HepG2 (cell line): ENCODE measurements around the gene NAA15. TPM values are rescaled to one million over a fixed set of nuclear protein-coding genes. Genes with fewer than 3 reads are reported as not detected.

Experiments
- AGO1 ChIP-seq: fragments of 200-400 bp; formaldehyde crosslinking; IDR thresholded peaks from 2 replicates; pipeline ENCODE4 v1.6.1; 2017; ENCODE audit warnings: mild to moderate bottlenecking, low read depth, low read length, moderate library complexity; ENCODE audit not compliant: poor library complexity, severe bottlenecking
- ESRRA ChIP-seq: sonication (generic); formaldehyde crosslinking; IDR thresholded peaks from 2 replicates; pipeline ENCODE4 v1.5.1; 2020; ENCODE audit warnings: mild to moderate bottlenecking, low read depth, missing genetic modification reagents
- FOSL1 ChIP-seq: sonication (generic); formaldehyde crosslinking; IDR thresholded peaks from 2 replicates; pipeline ENCODE4 v1.9.0; 2021; ENCODE audit warnings: missing genetic modification reagents, borderline replicate concordance
- GATA4 ChIP-seq: sonication (generic); IDR thresholded peaks from 2 replicates; pipeline ENCODE4 v1.6.1; 2016; ENCODE audit warnings: antibody characterized with exemption, low read depth, borderline replicate concordance
- HDAC6 ChIP-seq: fragments of 200-600 bp; sonication (generic); IDR thresholded peaks from 2 replicates; pipeline ENCODE4 v1.7.0; 2017; ENCODE audit warnings: mild to moderate bottlenecking, antibody characterized with exemption, low read length, low read depth
- HNF4G ChIP-seq, 2 experiments: sonication (generic) in 1 of 2; formaldehyde crosslinking in 1 of 2; IDR thresholded peaks; 2 replicates each; pipeline versions ENCODE4 v1.4.0 to v1.6.1; 2011 to 2020; ENCODE audit warnings: borderline replicate concordance in 2 of 2, low read depth in 2 of 2, mild to moderate bottlenecking in 2 of 2, low read length in 1 of 2, missing genetic modification reagents in 1 of 2, moderate library complexity in 1 of 2
- JARID2 ChIP-seq: sonication (generic); formaldehyde crosslinking; IDR thresholded peaks from 2 replicates; pipeline ENCODE4 v1.8.1; 2023; ENCODE audit warnings: missing genetic modification reagents, inconsistent platforms; ENCODE audit not compliant: insufficient replicate concordance
- MED1 ChIP-seq: sonication (generic); formaldehyde crosslinking; IDR thresholded peaks from 2 replicates; pipeline ENCODE4 v1.4.0; 2020; ENCODE audit warnings: missing genetic modification reagents
- MIXL1 ChIP-seq: IDR thresholded peaks from 2 replicates; pipeline ENCODE4 v1.6.1; 2016
- SRY ChIP-seq: sonication (generic); formaldehyde crosslinking; IDR thresholded peaks from 2 replicates; pipeline ENCODE4 v1.8.0; 2022; ENCODE audit warnings: mild to moderate bottlenecking, missing genetic modification reagents
- TARDBP ChIP-seq: sonication (generic); formaldehyde crosslinking; IDR thresholded peaks from 2 replicates; pipeline ENCODE4 v1.8.0; 2022; ENCODE audit warnings: mild to moderate bottlenecking, missing genetic modification reagents
- ZBTB43 ChIP-seq: sonication (generic); formaldehyde crosslinking; conservative IDR thresholded peaks from 2 replicates; pipeline ENCODE4 v1.4.0; 2020; ENCODE audit warnings: missing genetic modification reagents
- ZBTB8A ChIP-seq: sonication (generic); formaldehyde crosslinking; IDR thresholded peaks from 2 replicates; pipeline ENCODE4 v1.4.0; 2020; ENCODE audit warnings: mild to moderate bottlenecking, low read depth, missing genetic modification reagents, borderline replicate concordance
- ZNF17 ChIP-seq: sonication (generic); formaldehyde crosslinking; IDR thresholded peaks from 2 replicates; pipeline ENCODE4 v1.5.0; 2020; ENCODE audit warnings: mild to moderate bottlenecking, missing genetic modification reagents
- ZNF253 ChIP-seq: sonication (generic); formaldehyde crosslinking; IDR thresholded peaks from 2 replicates; pipeline ENCODE4 v1.8.0; 2022; ENCODE audit warnings: mild to moderate bottlenecking, missing genetic modification reagents, borderline replicate concordance
- ZNF3 ChIP-seq: IDR thresholded peaks from 2 replicates; pipeline ENCODE4 v1.7.0; 2017; ENCODE audit warnings: inconsistent platforms
- ZNF33A ChIP-seq: sonication (generic); formaldehyde crosslinking; IDR thresholded peaks from 2 replicates; pipeline ENCODE4 v1.5.1; 2020; ENCODE audit warnings: missing genetic modification reagents, mild to moderate bottlenecking, moderate library complexity, borderline replicate concordance
- ZNF782 ChIP-seq: sonication (generic); formaldehyde crosslinking; IDR thresholded peaks from 2 replicates; pipeline ENCODE4 v1.4.0; 2020; ENCODE audit warnings: missing genetic modification reagents, mild to moderate bottlenecking, borderline replicate concordance
- ZSCAN9 ChIP-seq: IDR thresholded peaks from 2 replicates; pipeline ENCODE4 v1.6.1; 2016; ENCODE audit warnings: borderline replicate concordance
- polyA plus RNA-seq, 8 experiments: library from polyadenylated mRNA; depleted of rRNA in 3 of 8; stranded (reverse) in 7 of 8; unstranded in 1 of 8; fragments of >200 nt; fragmentation: Illumina TruSeq in 4 of 8; extraction: Trizol in 4 of 8; gene quantifications; 2 replicates each; pipeline versions ENCODE4 v1.2.1 to v1.2.3, GENCODE V29; 2011 to 2016; ENCODE audit warnings: low read depth in 4 of 8, missing spikeins in 1 of 8, mixed read lengths in 1 of 8; ENCODE audit not compliant: insufficient read depth in 1 of 8
- total RNA-seq, 5 experiments: library from RNA; depleted of rRNA; stranded (reverse); fragments of >200 nt; fragmentation: Illumina TruSeq; extraction: Trizol; gene quantifications; 2 replicates each; pipeline ENCODE4 v1.2.3, GENCODE V29; 2016; ENCODE audit warnings: low read depth in 1 of 5
- TF ChIP-seq, protein P1 (sequence below): IDR thresholded peaks from 2 replicates; pipeline ENCODE4 v1.6.1; 2012; ENCODE audit warnings: low read depth, low read length, improper control_type of control experiment
- TF ChIP-seq, protein P2 (sequence below): IDR thresholded peaks from 2 replicates; pipeline ENCODE4 v1.6.1; 2016; ENCODE audit warnings: low read depth, borderline replicate concordance
- TF ChIP-seq, protein P3 (sequence below): sonication (generic); formaldehyde crosslinking; IDR thresholded peaks from 2 replicates; pipeline ENCODE4 v1.8.0; 2022; ENCODE audit warnings: missing genetic modification reagents, mild to moderate bottlenecking, inconsistent platforms, borderline replicate concordance

Gene NAA15
- total and polyA plus RNA-seq, 2 of the 13 experiments (the other 11 are each of a cell fraction or from before 2014, with no cell fraction given) = 6.2 to 50.2 TPM

- TF ChIP-seq JARID2 (CRISPR knock-in tag) (no peak), SRY (CRISPR knock-in tag) (no peak), ZNF3 (CRISPR knock-in tag) (0 out of 2 replicates have a peak, but pooled peaks have one; percentile 44), ZSCAN9 (CRISPR knock-in tag) (peak; percentile 19; the same call in 1 of the 2 replicates), ZBTB43 (CRISPR knock-in tag) (no peak), ZNF33A (no peak), MIXL1 (CRISPR knock-in tag) (peak; percentile 39; the same call in 1 of the 2 replicates), GATA4 (no peak), FOSL1 (no peak), MED1 (CRISPR knock-in tag) (0 out of 2 replicates have a peak, but pooled peaks have one; percentile 5), HNF4G (IDR thresholded peaks at IDR 0.05; ENCODE audit: borderline replicate concordance, low read depth, low read length) (no peak), HNF4G (CRISPR knock-in tag; IDR thresholded peaks at IDR 0.05; ENCODE audit: borderline replicate concordance, low read depth) (no peak), ZBTB8A (CRISPR knock-in tag) (no peak), AGO1 (no peak), ZNF253 (CRISPR knock-in tag) (no peak), ZNF17 (CRISPR knock-in tag) (0 out of 2 replicates have a peak, but pooled peaks have one; percentile 15), TARDBP (CRISPR knock-in tag) (0 out of 2 replicates have a peak, but pooled peaks have one; percentile 16), HDAC6 (no peak), ESRRA (peak; percentile 43; the same call in 1 of the 2 replicates), ZNF782 (CRISPR knock-in tag) (no peak)
- TF ChIP-seq, protein P1, sequence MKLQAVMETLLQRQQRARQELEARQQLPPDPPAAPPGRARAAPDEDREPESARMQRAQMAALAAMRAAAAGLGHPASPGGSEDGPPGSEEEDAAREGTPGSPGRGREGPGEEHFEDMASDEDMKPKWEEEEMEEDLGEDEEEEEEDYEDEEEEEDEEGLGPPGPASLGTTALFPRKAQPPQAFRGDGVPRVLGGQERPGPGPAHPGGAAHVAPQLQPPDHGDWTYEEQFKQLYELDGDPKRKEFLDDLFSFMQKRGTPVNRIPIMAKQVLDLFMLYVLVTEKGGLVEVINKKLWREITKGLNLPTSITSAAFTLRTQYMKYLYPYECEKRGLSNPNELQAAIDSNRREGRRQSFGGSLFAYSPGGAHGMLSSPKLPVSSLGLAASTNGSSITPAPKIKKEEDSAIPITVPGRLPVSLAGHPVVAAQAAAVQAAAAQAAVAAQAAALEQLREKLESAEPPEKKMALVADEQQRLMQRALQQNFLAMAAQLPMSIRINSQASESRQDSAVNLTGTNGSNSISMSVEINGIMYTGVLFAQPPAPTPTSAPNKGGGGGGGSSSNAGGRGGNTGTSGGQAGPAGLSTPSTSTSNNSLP = peak; percentile 70; the same call in 1 of the 2 replicates
- TF ChIP-seq, protein P2, sequence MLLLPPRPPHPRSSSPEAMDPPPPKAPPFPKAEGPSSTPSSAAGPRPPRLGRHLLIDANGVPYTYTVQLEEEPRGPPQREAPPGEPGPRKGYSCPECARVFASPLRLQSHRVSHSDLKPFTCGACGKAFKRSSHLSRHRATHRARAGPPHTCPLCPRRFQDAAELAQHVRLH = no peak
- TF ChIP-seq, protein P3, sequence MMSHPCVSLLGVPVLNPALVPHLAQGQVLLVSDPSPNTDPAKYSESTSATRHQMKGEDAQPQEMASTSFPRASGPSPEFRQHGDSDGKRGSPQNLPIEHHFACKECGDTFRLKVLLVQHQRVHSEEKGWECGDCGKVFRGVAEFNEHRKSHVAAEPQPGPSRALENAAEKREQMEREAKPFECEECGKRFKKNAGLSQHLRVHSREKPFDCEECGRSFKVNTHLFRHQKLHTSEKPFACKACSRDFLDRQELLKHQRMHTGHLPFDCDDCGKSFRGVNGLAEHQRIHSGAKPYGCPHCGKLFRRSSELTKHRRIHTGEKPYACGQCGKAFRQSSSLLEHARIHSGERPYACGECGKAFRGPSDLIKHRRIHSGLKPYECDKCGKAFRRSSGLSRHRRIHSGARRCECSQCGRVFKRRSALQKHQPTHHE (CRISPR knock-in tag) = 0 out of 2 replicates have a peak, but pooled peaks have one; percentile 19
Measured at GRCh38 chr4:139453041-139453370, 151.7 kb downstream of the NAA15 start (continued).
